Breast epithelium (tissue), 4 donors: ENCODE data around the gene SLC35E4. TPM values are rescaled to one million over a fixed set of nuclear protein-coding genes. Genes with fewer than 3 reads are reported as not detected.

ENCODE experiments used
- DNase-seq, 2 donors: peaks; one replicate each; pipeline ENCODE4 v3.0.0-alpha.2; 2019; ENCODE audit warnings: low spot score in 2 of 2
- H3K27ac ChIP-seq, 2 donors: fragments of 200-600 bp; sonication (generic) in 1 of 2; one replicate each; pipeline ENCODE4 v1.5.1; 2016 to 2019; ENCODE audit warnings: mild to moderate bottlenecking in 1 of 2
- H3K27me3 ChIP-seq, 2 donors: fragments of 200-600 bp; sonication (generic) in 1 of 2; one replicate each; pipeline versions ENCODE4 v1.5.1 to v1.6.0; 2017 to 2019; ENCODE audit warnings: control low read depth in 1 of 2, mild to moderate bottlenecking in 1 of 2
- H3K36me3 ChIP-seq: fragments of 200-600 bp; one replicate; pipeline ENCODE4 v1.5.1; 2019
- H3K4me1 ChIP-seq, 2 donors: fragments of 200-600 bp; sonication (generic); one replicate each; pipeline ENCODE4 v1.5.1; 2016 to 2019; ENCODE audit warnings: control low read depth in 1 of 2
- H3K4me3 ChIP-seq, 3 donors: fragments of 200-600 bp; sonication (generic); 1 replicate in 2 of 3; 2 replicates in 1 of 3; pipeline ENCODE4 v1.5.1; 2016 to 2019; ENCODE audit warnings: mild to moderate bottlenecking in 3 of 3, moderate library complexity in 2 of 3
- H3K9me3 ChIP-seq, 2 donors: fragments of 200-600 bp; sonication (generic) in 1 of 2; one replicate each; pipeline ENCODE4 v1.5.1; 2016 to 2019; ENCODE audit warnings: control low read depth in 1 of 2
- CTCF ChIP-seq, 3 donors: fragments of 450-650 bp; IDR thresholded peaks; one replicate each; pipeline ENCODE4 v1.5.1; 2016 to 2017; ENCODE audit warnings: antibody characterized with exemption in 3 of 3, mild to moderate bottlenecking in 3 of 3, moderate library complexity in 3 of 3
- POLR2A ChIP-seq: fragments of 450-650 bp; IDR thresholded peaks from one replicate; pipeline ENCODE4 v1.6.1; 2016; ENCODE audit warnings: antibody characterized with exemption, mild to moderate bottlenecking, moderate library complexity
- POLR2AphosphoS5 ChIP-seq, 3 donors: sonication (generic); formaldehyde crosslinking; IDR thresholded peaks; one replicate each; pipeline ENCODE4 v1.6.1; 2017; ENCODE audit warnings: antibody characterized with exemption in 3 of 3
- intact Hi-C: fragments of 100-400 bp; cut with DNase I; formaldehyde crosslinking; loops from one replicate; pipeline ENCODE4 v1.15.1; 2023; ENCODE audit warnings: low total_unique reads
- total RNA-seq, 3 donors: library from RNA; depleted of rRNA; stranded (reverse); fragments of >200 nt; gene quantifications; one replicate each; pipeline ENCODE4 v1.1.0, GENCODE V29; 2016

Gene SLC35E4
- total RNA-seq, 3 donors from 2014 or later = 3.4 to 8.5 (median 4.8) TPM

- peak overlapping the region; percentile 73 to 87 for H3K27ac ChIP-seq
- no peak for DNase-seq
- intact Hi-C loops = no loop called here
Observed at GRCh38 chr22:30607300-30607930, 28.2 kb upstream of the SLC35E4 start.

GRCh38 chr22:30607939-30608338, 27.6 kb upstream of the SLC35E4 start:
- H3K9me3 ChIP-seq = no peaks in the 10 kb centered on the region
- TF ChIP-seq CTCF (IDR thresholded peaks at IDR 0.05) = no peak
- no peak for TF ChIP-seq POLR2AphosphoS5 (IDR thresholded peaks at IDR 0.05)
- no peak for TF ChIP-seq POLR2A
- H3K4me3 ChIP-seq = peak overlapping the region; percentile 56 to 83 (median 68)
- no peaks in the 10 kb centered on the region for H3K36me3 ChIP-seq
- H3K27ac ChIP-seq = peak overlapping the region in 1 of 2 donors; percentile 41
- peaks cover 0 to 7% of the 10 kb centered on the region in 2 donors for H3K4me1 ChIP-seq
- no peaks in the 10 kb centered on the region for H3K27me3 ChIP-seq
- intact Hi-C loops = no loop called here
- no peak for DNase-seq

More at GRCh38 chr22:30607300-30607930, 28.2 kb upstream of the SLC35E4 start:
- peak overlapping the region; percentile 56 to 83 (median 68) for H3K4me3 ChIP-seq
- H3K36me3 ChIP-seq = no peaks in the 10 kb centered on the region
- no peaks in the 10 kb centered on the region for H3K27me3 ChIP-seq
- TF ChIP-seq POLR2AphosphoS5 (IDR thresholded peaks at IDR 0.05) (no peak), POLR2A (no peak), CTCF (IDR thresholded peaks at IDR 0.05) (no peak)
- H3K9me3 ChIP-seq = no peaks in the 10 kb centered on the region
- H3K4me1 ChIP-seq = peaks cover 0 to 7% of the 10 kb centered on the region in 2 donors

- no peak for TF ChIP-seq CTCF (IDR thresholded peaks at IDR 0.05)
- Histone ChIP-seq H3K36me3 (no peaks in the 10 kb centered on the region), H3K4me1 (peaks cover 0 to 7% of the 10 kb centered on the region in 2 donors), H3K27me3 (no peaks in the 10 kb centered on the region), H3K27ac (peak overlapping the region; percentile 37 to 62), H3K9me3 (no peaks in the 10 kb centered on the region), H3K4me3 (peak overlapping the region in 1 of 3 donors; percentile 56)
- intact Hi-C loops = loop anchor here (10.0 kb wide), 1 partner anchor 315 kb away; no protein-coding TSS in a partner anchor
- no peak for DNase-seq
Observed at GRCh38 chr22:30609260-30610185, 26.1 kb upstream of the SLC35E4 start.

GRCh38 chr22:30610299-30610698, 25.3 kb upstream of the SLC35E4 start:
- Histone ChIP-seq H3K36me3 (no peaks in the 10 kb centered on the region), H3K4me1 (peaks cover 0 to 7% of the 10 kb centered on the region in 2 donors), H3K9me3 (no peaks in the 10 kb centered on the region), H3K4me3 (no peak overlapping the region), H3K27ac (no peak overlapping the region), H3K27me3 (no peaks in the 10 kb centered on the region)
- no peak for DNase-seq
- no peak for TF ChIP-seq POLR2A
- no peak for TF ChIP-seq CTCF (IDR thresholded peaks at IDR 0.05)
- TF ChIP-seq POLR2AphosphoS5 (IDR thresholded peaks at IDR 0.05) = no peak
- intact Hi-C loops = loop anchor here (10.0 kb wide), 1 partner anchor 315 kb away; no protein-coding TSS in a partner anchor

- intact Hi-C loops = loop anchor here (10.0 kb wide), 1 partner anchor 314 kb away; no protein-coding TSS in a partner anchor
- TF ChIP-seq CTCF (IDR thresholded peaks at IDR 0.05) = no peak
- TF ChIP-seq POLR2AphosphoS5 (IDR thresholded peaks at IDR 0.05) = no peak
- no peak for TF ChIP-seq POLR2A
- Histone ChIP-seq H3K4me1 (no peaks in the 10 kb centered on the region), H3K36me3 (no peaks in the 10 kb centered on the region), H3K4me3 (no peak overlapping the region), H3K27me3 (no peaks in the 10 kb centered on the region), H3K9me3 (no peaks in the 10 kb centered on the region), H3K27ac (no peak overlapping the region)
- DNase-seq = no peak
Observed at GRCh38 chr22:30611197-30611596, 24.4 kb upstream of the SLC35E4 start.
